C4-2B (cell line): ENCODE results near the gene CLEC2D.
"Not testable (repeated sequence)": the region's sequence is repeated elsewhere in the genome, so short reads cannot be mapped to it uniquely, and the experiment has no call there.

Experiments
- H3K27ac ChIP-seq: fragments of 450-650 bp; 2 replicates; pipeline ENCODE4 v1.5.1; 2017
- CTCF ChIP-seq: fragments of 450-650 bp; conservative IDR thresholded peaks from 2 replicates; pipeline ENCODE4 v1.5.1; 2017; ENCODE audit warnings: mild to moderate bottlenecking
- ZFX ChIP-seq: fragments of 450-650 bp; IDR thresholded peaks from 2 replicates; pipeline ENCODE4 v1.6.1; 2017

Gene CLEC2D

GRCh38 chr12:9685915-9686314 is 16.4 kb downstream of the CLEC2D start:
- no peak for TF ChIP-seq CTCF
- no peak for TF ChIP-seq ZFX
- no peak overlapping the region for H3K27ac ChIP-seq

- H3K27ac ChIP-seq: no peak overlapping the region
- TF ChIP-seq CTCF: no peak
- TF ChIP-seq ZFX: no peak
Measured at GRCh38 chr12:9687228-9687627, 17.7 kb downstream of the CLEC2D start.

GRCh38 chr12:9692909-9693308 is 23.4 kb downstream of the CLEC2D start:
- H3K27ac ChIP-seq: no peak overlapping the region

DNA sequence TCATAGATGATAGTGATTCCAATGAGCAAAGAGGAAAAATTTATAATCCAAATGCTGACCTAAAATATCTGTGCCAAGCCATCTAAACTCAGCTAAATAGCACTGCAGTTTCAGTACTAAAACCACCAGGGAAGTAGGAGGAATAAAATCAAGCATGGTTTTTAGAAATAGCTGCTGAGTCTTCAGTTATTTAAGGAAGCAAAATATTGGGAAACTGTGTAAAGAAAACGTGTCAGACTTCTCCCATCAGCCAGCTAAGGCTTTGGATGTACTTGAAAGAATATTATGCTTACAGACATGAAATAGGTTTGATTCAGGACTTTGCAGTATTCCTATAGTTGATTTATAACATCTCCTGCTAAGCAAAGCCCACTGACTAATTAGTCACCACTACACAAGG is 24.7 kb downstream of the CLEC2D start:
- no peak for TF ChIP-seq CTCF
- no peak for TF ChIP-seq ZFX
- H3K27ac ChIP-seq: no peak overlapping the region

More at GRCh38 chr12:9692909-9693308, 23.4 kb downstream of the CLEC2D start:
- no peak for TF ChIP-seq ZFX
- TF ChIP-seq CTCF: no peak

DNA sequence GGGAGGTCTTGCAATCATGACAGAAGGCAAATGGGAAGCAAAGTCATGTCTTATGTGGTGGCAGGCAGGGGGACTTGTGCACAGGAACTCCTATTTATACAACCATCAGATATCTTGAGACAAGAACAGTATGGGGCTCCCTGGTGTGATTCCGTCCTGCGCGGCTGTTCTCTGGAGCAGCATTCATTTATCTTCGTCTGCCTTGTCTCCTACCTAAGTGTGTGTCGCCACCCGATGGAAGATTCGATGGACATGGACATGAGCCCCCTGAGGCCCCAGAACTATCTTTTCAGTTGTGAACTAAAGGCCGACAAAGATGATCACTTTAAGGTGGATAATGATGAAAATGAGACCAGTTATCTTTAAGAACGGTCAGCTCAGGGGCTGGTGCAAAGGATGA is 25.6 kb downstream of the CLEC2D start:
- not testable (repeated sequence) for H3K27ac ChIP-seq

- not testable (repeated sequence) for H3K27ac ChIP-seq
Measured at GRCh38 chr12:9695661-9696060, 26.1 kb downstream of the CLEC2D start.

DNA sequence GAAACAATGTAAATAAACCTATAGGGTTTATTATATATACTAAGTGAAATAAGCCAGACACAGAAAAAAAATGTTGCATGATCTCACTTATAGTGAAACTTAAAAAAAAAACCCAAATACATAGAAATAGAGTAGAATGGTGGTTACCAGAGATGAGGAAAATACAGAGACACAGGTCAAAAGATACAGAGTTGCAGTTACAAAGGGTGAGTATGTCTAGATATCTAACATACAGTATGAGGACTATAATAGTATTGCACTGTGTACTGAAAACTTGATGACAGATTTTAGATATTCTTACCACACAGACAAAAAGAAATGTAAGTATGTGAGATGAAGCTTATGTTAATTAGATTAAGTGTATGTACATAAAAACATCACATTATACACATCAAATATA is 28.1 kb downstream of the CLEC2D start:
- no peak for TF ChIP-seq ZFX
- no peak overlapping the region for H3K27ac ChIP-seq

- H3K27ac ChIP-seq: no peak overlapping the region
- no peak for TF ChIP-seq CTCF
- TF ChIP-seq ZFX: no peak
Measured at GRCh38 chr12:9698681-9699080, 29.2 kb downstream of the CLEC2D start.

DNA sequence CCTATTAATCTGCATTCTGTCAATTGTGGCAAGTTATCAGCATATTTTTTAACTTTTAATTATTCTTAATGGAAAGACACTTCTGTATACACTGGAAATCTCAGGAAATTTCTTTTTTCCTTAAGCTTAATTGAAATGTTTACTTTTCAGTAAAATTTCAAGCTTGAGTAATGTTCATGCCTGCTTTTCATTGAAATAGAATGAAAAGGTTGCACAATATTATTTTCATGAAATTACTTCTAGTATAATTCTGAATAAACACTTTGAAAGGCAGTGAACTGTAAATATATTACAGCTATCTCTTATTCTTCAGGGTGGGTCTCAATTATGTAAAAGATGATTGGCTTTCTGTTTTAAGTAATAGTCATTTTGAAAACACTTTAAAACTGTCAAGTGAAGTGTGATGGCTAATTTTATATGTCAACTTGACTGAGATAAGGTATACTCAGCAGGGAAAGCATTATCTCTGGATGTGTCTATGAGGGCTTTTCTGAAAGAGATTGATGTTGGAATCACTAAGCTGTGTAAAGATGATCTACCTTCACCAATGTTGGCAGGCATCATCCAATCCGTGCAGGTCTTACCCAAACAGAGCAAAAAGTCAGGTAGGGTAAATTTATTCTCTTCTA is 29.9 kb downstream of the CLEC2D start:
- H3K27ac ChIP-seq: no peak overlapping the region
- TF ChIP-seq CTCF: no peak
- no peak for TF ChIP-seq ZFX
